ENCODE data around the gene C22orf23. TPM values are rescaled to one million over a fixed set of nuclear protein-coding genes. Genes with fewer than 3 reads are reported as not detected.
"Not testable (repeated sequence)": the region's sequence is repeated elsewhere in the genome, so short reads cannot be mapped to it uniquely, and the experiment has no call there.

The C22orf23 gene
- total RNA-seq, 3 donors from 2014 or later = 0.64 TPM; not detected in 2

- H3K4me3 ChIP-seq = no peak overlapping the region
- TF ChIP-seq CTCF (IDR thresholded peaks at IDR 0.05) = no peak
- no peak for TF ChIP-seq POLR2A (IDR thresholded peaks at IDR 0.05)
- TF ChIP-seq POLR2AphosphoS5 (IDR thresholded peaks at IDR 0.05) = no peak
- DNase-seq (ENCODE audit: low spot score in 2 of 2) = no peak
- no peaks in the 10 kb centered on the region for H3K27me3 ChIP-seq
- H3K9me3 ChIP-seq = no peaks in the 10 kb centered on the region
- H3K27ac ChIP-seq = no peak overlapping the region
- no peaks in the 10 kb centered on the region for H3K4me1 ChIP-seq
- intact Hi-C loops (cut with DNase I; ENCODE audit: low total_unique reads) = no loop called here
- no peaks in the 10 kb centered on the region for H3K36me3 ChIP-seq
Observed at GRCh38 chr22:37967147-37967546, 13.7 kb upstream of the C22orf23 start.

- intact Hi-C loops (cut with DNase I; ENCODE audit: low total_unique reads) = no loop called here
- H3K36me3 ChIP-seq = no peaks in the 10 kb centered on the region
- TF ChIP-seq CTCF (IDR thresholded peaks at IDR 0.05) = no peak
- TF ChIP-seq POLR2AphosphoS5 (IDR thresholded peaks at IDR 0.05) = no peak
- TF ChIP-seq POLR2A (IDR thresholded peaks at IDR 0.05) = no peak
- H3K9me3 ChIP-seq = no peaks in the 10 kb centered on the region
- peak overlapping the region in 1 of 2 donors; percentile 41 for H3K27ac ChIP-seq
- no peak for DNase-seq (ENCODE audit: low spot score in 2 of 2)
- no peaks in the 10 kb centered on the region for H3K4me1 ChIP-seq
- H3K27me3 ChIP-seq = no peaks in the 10 kb centered on the region
- no peak overlapping the region for H3K4me3 ChIP-seq
Observed at GRCh38 chr22:37965940-37966664, 12.7 kb upstream of the C22orf23 start.

- Histone ChIP-seq H3K9me3 (no peaks in the 10 kb centered on the region), H3K27me3 (no peaks in the 10 kb centered on the region), H3K4me1 (no peaks in the 10 kb centered on the region), H3K27ac (no peak overlapping the region), H3K4me3 (no peak overlapping the region), H3K36me3 (peaks cover 7% of the 10 kb centered on the region)
- no peak for DNase-seq (ENCODE audit: low spot score in 2 of 2)
- no peak for TF ChIP-seq CTCF (IDR thresholded peaks at IDR 0.05)
- TF ChIP-seq POLR2A (IDR thresholded peaks at IDR 0.05) = no peak
- no peak for TF ChIP-seq POLR2AphosphoS5 (IDR thresholded peaks at IDR 0.05)
- intact Hi-C loops (cut with DNase I; ENCODE audit: low total_unique reads) = no loop called here
Observed at GRCh38 chr22:37961062-37961461, 7.7 kb upstream of the C22orf23 start.

- Histone ChIP-seq H3K4me1 (peaks cover 0 to 4% of the 10 kb centered on the region in 2 donors), H3K27me3 (no peaks in the 10 kb centered on the region), H3K9me3 (no peaks in the 10 kb centered on the region), H3K36me3 (peaks cover 7% of the 10 kb centered on the region), H3K27ac (no peak overlapping the region), H3K4me3 (no peak overlapping the region)
- TF ChIP-seq CTCF (IDR thresholded peaks at IDR 0.05) = no peak
- TF ChIP-seq POLR2AphosphoS5 (IDR thresholded peaks at IDR 0.05) = no peak
- no peak for TF ChIP-seq POLR2A (IDR thresholded peaks at IDR 0.05)
- intact Hi-C loops (cut with DNase I; ENCODE audit: low total_unique reads) = no loop called here
- DNase-seq (ENCODE audit: low spot score in 2 of 2) = no peak
Observed at GRCh38 chr22:37959231-37959825, 5.9 kb upstream of the C22orf23 start.

GRCh38 chr22:37957232-37957631 lies 3.8 kb upstream of the C22orf23 start:
- TF ChIP-seq POLR2A (IDR thresholded peaks at IDR 0.05) = no peak
- TF ChIP-seq CTCF (IDR thresholded peaks at IDR 0.05) = no peak
- no peak for TF ChIP-seq POLR2AphosphoS5 (IDR thresholded peaks at IDR 0.05)
- DNase-seq (ENCODE audit: low spot score in 2 of 2) = no peak
- Histone ChIP-seq H3K4me3 (no peak overlapping the region), H3K4me1 (peaks cover 0 to 5% of the 10 kb centered on the region in 2 donors), H3K9me3 (no peaks in the 10 kb centered on the region), H3K36me3 (peaks cover 7% of the 10 kb centered on the region), H3K27me3 (no peaks in the 10 kb centered on the region), H3K27ac (no peak overlapping the region)
- intact Hi-C loops (cut with DNase I; ENCODE audit: low total_unique reads) = no loop called here

- H3K4me3 ChIP-seq; DNase-seq (ENCODE audit: low spot score in 2 of 2); H3K4me1 ChIP-seq; H3K36me3 ChIP-seq; intact Hi-C loops (cut with DNase I; ENCODE audit: low total_unique reads); H3K27me3 ChIP-seq; H3K9me3 ChIP-seq; H3K27ac ChIP-seq: not testable (repeated sequence)
Observed at GRCh38 chr22:37955825-37956397, 2.5 kb upstream of the C22orf23 start.

Data from breast epithelium (tissue), 4 donors.